ENCODE measurements around the gene MCF2. TPM values are rescaled to one million over a fixed set of nuclear protein-coding genes. Genes with fewer than 3 reads are reported as not detected.

The MCF2 gene
- total RNA-seq, 2 experiments from 2014 or later: not detected

- Histone ChIP-seq H3K27ac (ENCODE audit: low read depth, low read length, poor library complexity, severe bottlenecking) (peak overlapping the region; percentile 94), H3K4me2 (ENCODE audit: low read length) (peak overlapping the region; percentile 67)
- POLR2A ChIA-PET: interaction anchor here (0.7 to 1.2 kb wide), 3 partner anchors 18 to 903 kb away, joined by 3 to 7 read pairs (median 6); no protein-coding TSS in a partner anchor
Measured at GRCh38 chrX:139554376-139554775, 153.6 kb downstream of the MCF2 start.

GRCh38 chrX:139544591-139544990 is 163.4 kb downstream of the MCF2 start:
- Histone ChIP-seq H4K20me1 (ENCODE audit: insufficient read depth, low read length) (no peaks in the 10 kb centered on the region), H3K4me1 (ENCODE audit: insufficient read depth, low read length, poor library complexity, severe bottlenecking) (no peaks in the 10 kb centered on the region), H3K4me3 (ENCODE audit: low read depth, low read length, poor library complexity, severe bottlenecking) (no peak overlapping the region), H3K36me3 (ENCODE audit: insufficient read depth, low read length) (no peaks in the 10 kb centered on the region), H3K79me2 (ENCODE audit: insufficient read depth, low read depth, low read length) (no peaks in the 10 kb centered on the region), H3K27ac (ENCODE audit: low read depth, low read length, poor library complexity, severe bottlenecking) (no peak overlapping the region), H2AFZ (ENCODE audit: low read length) (no peak overlapping the region), H3K9me2 (ENCODE audit: insufficient read depth, low read length) (no peaks in the 10 kb centered on the region), H3K4me2 (ENCODE audit: low read length) (no peak overlapping the region), H3K9me3 (ENCODE audit: low read length) (no peaks in the 10 kb centered on the region)
- TF ChIP-seq EZH2phosphoT487 (IDR thresholded peaks at IDR 0.05; ENCODE audit: borderline replicate concordance, low read depth, low read length): no peak
- TF ChIP-seq, protein P1, sequence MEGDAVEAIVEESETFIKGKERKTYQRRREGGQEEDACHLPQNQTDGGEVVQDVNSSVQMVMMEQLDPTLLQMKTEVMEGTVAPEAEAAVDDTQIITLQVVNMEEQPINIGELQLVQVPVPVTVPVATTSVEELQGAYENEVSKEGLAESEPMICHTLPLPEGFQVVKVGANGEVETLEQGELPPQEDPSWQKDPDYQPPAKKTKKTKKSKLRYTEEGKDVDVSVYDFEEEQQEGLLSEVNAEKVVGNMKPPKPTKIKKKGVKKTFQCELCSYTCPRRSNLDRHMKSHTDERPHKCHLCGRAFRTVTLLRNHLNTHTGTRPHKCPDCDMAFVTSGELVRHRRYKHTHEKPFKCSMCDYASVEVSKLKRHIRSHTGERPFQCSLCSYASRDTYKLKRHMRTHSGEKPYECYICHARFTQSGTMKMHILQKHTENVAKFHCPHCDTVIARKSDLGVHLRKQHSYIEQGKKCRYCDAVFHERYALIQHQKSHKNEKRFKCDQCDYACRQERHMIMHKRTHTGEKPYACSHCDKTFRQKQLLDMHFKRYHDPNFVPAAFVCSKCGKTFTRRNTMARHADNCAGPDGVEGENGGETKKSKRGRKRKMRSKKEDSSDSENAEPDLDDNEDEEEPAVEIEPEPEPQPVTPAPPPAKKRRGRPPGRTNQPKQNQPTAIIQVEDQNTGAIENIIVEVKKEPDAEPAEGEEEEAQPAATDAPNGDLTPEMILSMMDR (conservative IDR thresholded peaks at IDR 0.05; ENCODE audit: low read length): no peak
- no TSS peak for BruUV-seq (replicated peaks)
- CTCF ChIA-PET (ENCODE audit: unreplicated experiment): no interaction called here
- intact Hi-C loops (cut with micrococcal nuclease; ENCODE audit: unreplicated experiment): no loop called here
- DNase-seq (ENCODE audit: low spot score): no peak
- POLR2A ChIA-PET: no interaction called here

More at GRCh38 chrX:139554376-139554775, 153.6 kb downstream of the MCF2 start:
- no peaks in the 10 kb centered on the region for H3K9me3 ChIP-seq (ENCODE audit: low read length)
- peaks cover 49% of the 10 kb centered on the region for H3K4me1 ChIP-seq (ENCODE audit: insufficient read depth, low read length, poor library complexity, severe bottlenecking)
- H4K20me1 ChIP-seq (ENCODE audit: insufficient read depth, low read length): no peaks in the 10 kb centered on the region
- H3K9me2 ChIP-seq (ENCODE audit: insufficient read depth, low read length): no peaks in the 10 kb centered on the region
- H3K79me2 ChIP-seq (ENCODE audit: insufficient read depth, low read depth, low read length): no peaks in the 10 kb centered on the region
- no peak for TF ChIP-seq EZH2phosphoT487 (IDR thresholded peaks at IDR 0.05; ENCODE audit: borderline replicate concordance, low read depth, low read length)
- TF ChIP-seq, protein P1 (conservative IDR thresholded peaks at IDR 0.05; ENCODE audit: low read length): no peak
- H3K4me3 ChIP-seq (ENCODE audit: low read depth, low read length, poor library complexity, severe bottlenecking): peak overlapping the region; percentile 63
- DNase-seq (ENCODE audit: low spot score): peak; percentile 56
- CTCF ChIA-PET (ENCODE audit: unreplicated experiment): no interaction called here
- peak overlapping the region; percentile 75; the same call in 1 of the 2 replicates for H2AFZ ChIP-seq (ENCODE audit: low read length)
- intact Hi-C loops (cut with micrococcal nuclease; ENCODE audit: unreplicated experiment): loop anchor here (2.0 kb wide), 1 partner anchor 378 kb away; the partner anchor contains the start of gene ATP11C
- no TSS peak for BruUV-seq (replicated peaks)
- no peaks in the 10 kb centered on the region for H3K36me3 ChIP-seq (ENCODE audit: insufficient read depth, low read length)

GRCh38 chrX:139543920-139544319 is 164.0 kb downstream of the MCF2 start:
- TF ChIP-seq, protein P1 (conservative IDR thresholded peaks at IDR 0.05; ENCODE audit: low read length): no peak
- no peak for TF ChIP-seq EZH2phosphoT487 (IDR thresholded peaks at IDR 0.05; ENCODE audit: borderline replicate concordance, low read depth, low read length)
- no peaks in the 10 kb centered on the region for H3K4me1 ChIP-seq (ENCODE audit: insufficient read depth, low read length, poor library complexity, severe bottlenecking)
- POLR2A ChIA-PET: interaction anchor here (1.1 kb wide), 1 partner anchor 12 kb away, joined by 3 read pairs; no protein-coding TSS in a partner anchor
- DNase-seq (ENCODE audit: low spot score): no peak
- H3K79me2 ChIP-seq (ENCODE audit: insufficient read depth, low read depth, low read length): no peaks in the 10 kb centered on the region
- intact Hi-C loops (cut with micrococcal nuclease; ENCODE audit: unreplicated experiment): no loop called here
- no peaks in the 10 kb centered on the region for H4K20me1 ChIP-seq (ENCODE audit: insufficient read depth, low read length)
- H3K4me3 ChIP-seq (ENCODE audit: low read depth, low read length, poor library complexity, severe bottlenecking): no peak overlapping the region
- no TSS peak for BruUV-seq (replicated peaks)
- no peaks in the 10 kb centered on the region for H3K36me3 ChIP-seq (ENCODE audit: insufficient read depth, low read length)
- H3K27ac ChIP-seq (ENCODE audit: low read depth, low read length, poor library complexity, severe bottlenecking): no peak overlapping the region
- no peak overlapping the region for H3K4me2 ChIP-seq (ENCODE audit: low read length)
- no peaks in the 10 kb centered on the region for H3K9me2 ChIP-seq (ENCODE audit: insufficient read depth, low read length)
- CTCF ChIA-PET (ENCODE audit: unreplicated experiment): no interaction called here
- H2AFZ ChIP-seq (ENCODE audit: low read length): no peak overlapping the region
- H3K9me3 ChIP-seq (ENCODE audit: low read length): no peaks in the 10 kb centered on the region
